ENCODE data around the gene AJAP1. TPM values are rescaled to one million over a fixed set of nuclear protein-coding genes. Genes with fewer than 3 reads are reported as not detected.

AJAP1 gene
- total and polyA plus RNA-seq, 9 donors, result 1.2 to 20.8 (median 12.5) TPM

DNA sequence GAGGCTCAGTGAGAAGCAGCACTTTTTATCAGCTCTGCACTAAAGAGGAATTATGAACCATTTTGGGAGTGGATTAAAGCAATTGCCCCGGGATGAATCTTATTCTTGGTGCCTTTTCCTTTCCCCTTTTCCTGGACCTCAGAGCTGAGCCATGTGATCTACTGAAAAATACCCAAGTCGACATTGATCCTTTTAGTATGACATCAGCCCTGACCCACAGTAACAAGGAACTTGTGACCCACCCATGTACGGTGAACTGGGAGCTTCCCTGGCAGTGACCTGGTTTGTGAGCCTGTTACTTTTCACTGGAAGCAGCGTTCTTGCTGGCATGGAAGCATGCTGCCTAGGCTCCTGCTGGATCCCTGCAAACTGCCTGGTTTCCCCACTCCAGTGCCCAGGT is 15.9 kb downstream of the AJAP1 start:
- no peak for TF ChIP-seq EP300 (IDR thresholded peaks at IDR 0.05)
- TF ChIP-seq, protein P1, sequence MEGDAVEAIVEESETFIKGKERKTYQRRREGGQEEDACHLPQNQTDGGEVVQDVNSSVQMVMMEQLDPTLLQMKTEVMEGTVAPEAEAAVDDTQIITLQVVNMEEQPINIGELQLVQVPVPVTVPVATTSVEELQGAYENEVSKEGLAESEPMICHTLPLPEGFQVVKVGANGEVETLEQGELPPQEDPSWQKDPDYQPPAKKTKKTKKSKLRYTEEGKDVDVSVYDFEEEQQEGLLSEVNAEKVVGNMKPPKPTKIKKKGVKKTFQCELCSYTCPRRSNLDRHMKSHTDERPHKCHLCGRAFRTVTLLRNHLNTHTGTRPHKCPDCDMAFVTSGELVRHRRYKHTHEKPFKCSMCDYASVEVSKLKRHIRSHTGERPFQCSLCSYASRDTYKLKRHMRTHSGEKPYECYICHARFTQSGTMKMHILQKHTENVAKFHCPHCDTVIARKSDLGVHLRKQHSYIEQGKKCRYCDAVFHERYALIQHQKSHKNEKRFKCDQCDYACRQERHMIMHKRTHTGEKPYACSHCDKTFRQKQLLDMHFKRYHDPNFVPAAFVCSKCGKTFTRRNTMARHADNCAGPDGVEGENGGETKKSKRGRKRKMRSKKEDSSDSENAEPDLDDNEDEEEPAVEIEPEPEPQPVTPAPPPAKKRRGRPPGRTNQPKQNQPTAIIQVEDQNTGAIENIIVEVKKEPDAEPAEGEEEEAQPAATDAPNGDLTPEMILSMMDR (IDR thresholded peaks at IDR 0.05), result no peak
- no peak for TF ChIP-seq POLR2A (IDR thresholded peaks at IDR 0.05)
- no peaks in the 10 kb centered on the region for H3K36me3 ChIP-seq
- H3K4me3 ChIP-seq, result no peak overlapping the region
- DNase-seq, result no peak
- H3K9me3 ChIP-seq, result no peaks in the 10 kb centered on the region
- H3K4me1 ChIP-seq (ENCODE audit: insufficient read depth), result no peaks in the 10 kb centered on the region
- no peaks in the 10 kb centered on the region for H3K27me3 ChIP-seq
- 60 to 72% (median 71%) methylated on average over 4 of the region's 4 CpGs for WGBS, 3 donors
- H3K27ac ChIP-seq, result no peak overlapping the region
- intact Hi-C loops (cut with DNase I), result no loop called here

DNA sequence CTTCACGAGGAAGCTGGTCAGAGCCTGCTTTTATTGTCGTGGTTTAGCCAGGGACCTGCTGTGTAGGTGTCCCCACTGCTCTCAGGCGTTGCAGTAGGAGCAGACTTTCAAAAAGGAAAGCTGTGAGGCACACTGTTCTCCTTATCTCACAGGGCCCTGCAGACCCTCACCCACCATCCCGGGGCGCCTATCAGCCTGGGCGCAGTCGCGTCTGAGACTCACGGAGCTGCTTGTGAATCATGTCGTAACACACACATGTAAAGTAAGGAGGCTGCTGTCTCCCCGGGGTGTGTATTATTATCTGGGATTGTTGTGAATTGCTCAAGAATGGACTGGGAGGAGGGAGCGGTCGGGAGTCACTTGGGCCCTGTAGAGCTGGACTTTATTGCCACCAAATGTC is 17.4 kb downstream of the AJAP1 start:
- DNase-seq, result no peak
- no peak overlapping the region for H3K27ac ChIP-seq
- TF ChIP-seq EP300 (IDR thresholded peaks at IDR 0.05), result no peak
- TF ChIP-seq, protein P1 (IDR thresholded peaks at IDR 0.05), result no peak
- no peak for TF ChIP-seq POLR2A (IDR thresholded peaks at IDR 0.05)

DNA sequence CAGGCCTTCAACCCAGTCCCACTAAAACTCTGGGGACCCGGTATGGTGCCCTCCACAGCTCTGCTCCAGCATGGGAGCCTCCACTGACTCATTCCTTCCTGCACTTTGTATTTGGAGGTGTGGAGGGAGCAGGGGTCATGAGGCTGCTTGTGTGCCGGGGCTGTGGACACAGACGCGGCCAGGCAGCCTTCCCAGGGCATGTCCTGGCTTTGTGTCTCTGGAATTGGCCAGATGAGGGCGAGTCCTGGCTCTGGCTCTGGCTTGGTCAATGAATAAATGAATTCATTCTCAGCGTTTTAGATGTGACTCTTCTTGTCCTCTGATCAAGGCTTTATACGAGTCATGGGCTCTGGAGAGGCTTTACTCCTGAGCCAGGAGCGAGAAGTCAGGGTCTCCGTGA is 19.1 kb downstream of the AJAP1 start:
- Histone ChIP-seq H3K4me3 (no peak overlapping the region), H3K36me3 (no peaks in the 10 kb centered on the region), H3K27ac (no peak overlapping the region), H3K4me1 (ENCODE audit: insufficient read depth) (no peaks in the 10 kb centered on the region), H3K9me3 (no peaks in the 10 kb centered on the region), H3K27me3 (no peaks in the 10 kb centered on the region)
- 35 to 48% (median 37%) methylated on average over 9 of the region's 9 CpGs for WGBS, 3 donors
- intact Hi-C loops (cut with DNase I), result no loop called here
- no peak for TF ChIP-seq POLR2A (IDR thresholded peaks at IDR 0.05)
- DNase-seq, result no peak

More for the DNA sequence above, 17.4 kb downstream of the AJAP1 start:
- Histone ChIP-seq H3K9me3 (no peaks in the 10 kb centered on the region), H3K4me3 (no peak overlapping the region), H3K27me3 (no peaks in the 10 kb centered on the region), H3K36me3 (no peaks in the 10 kb centered on the region), H3K4me1 (ENCODE audit: insufficient read depth) (no peaks in the 10 kb centered on the region)
- intact Hi-C loops (cut with DNase I), result no loop called here
- 86 to 89% (median 88%) methylated on average over 13 of the region's 13 CpGs for WGBS, 3 donors

DNA sequence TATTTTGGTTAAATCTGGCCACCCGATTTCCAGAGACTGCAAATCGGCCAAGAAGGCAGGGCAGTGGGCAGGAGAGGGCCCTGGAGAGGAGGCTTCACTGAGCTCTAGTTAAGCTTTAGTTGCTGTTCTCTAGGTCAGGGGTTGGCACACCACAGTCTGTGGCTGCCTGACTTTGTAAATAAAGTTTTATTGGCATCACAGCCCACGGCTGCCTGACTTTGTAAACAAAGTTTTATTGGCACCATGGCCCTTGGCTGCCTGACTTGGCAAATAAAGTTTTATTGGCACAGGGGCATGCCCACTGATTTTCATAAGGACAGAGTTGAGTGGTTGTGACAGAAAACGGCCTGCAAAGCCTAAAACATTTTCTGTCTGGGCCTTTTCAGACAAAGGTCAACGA is 19.7 kb downstream of the AJAP1 start:
- H3K36me3 ChIP-seq, result no peaks in the 10 kb centered on the region
- H3K9me3 ChIP-seq, result no peaks in the 10 kb centered on the region
- intact Hi-C loops (cut with DNase I), result no loop called here
- no peak overlapping the region for H3K4me3 ChIP-seq
- DNase-seq, result no peak
- H3K4me1 ChIP-seq (ENCODE audit: insufficient read depth), result no peaks in the 10 kb centered on the region
- WGBS, 3 donors, result 56 to 66% (median 60%) methylated on average over 5 of the region's 5 CpGs
- no peaks in the 10 kb centered on the region for H3K27me3 ChIP-seq
- TF ChIP-seq EP300 (IDR thresholded peaks at IDR 0.05) (no peak), POLR2A (IDR thresholded peaks at IDR 0.05) (no peak)
- TF ChIP-seq, protein P1 (IDR thresholded peaks at IDR 0.05), result no peak
- no peak overlapping the region for H3K27ac ChIP-seq

DNA sequence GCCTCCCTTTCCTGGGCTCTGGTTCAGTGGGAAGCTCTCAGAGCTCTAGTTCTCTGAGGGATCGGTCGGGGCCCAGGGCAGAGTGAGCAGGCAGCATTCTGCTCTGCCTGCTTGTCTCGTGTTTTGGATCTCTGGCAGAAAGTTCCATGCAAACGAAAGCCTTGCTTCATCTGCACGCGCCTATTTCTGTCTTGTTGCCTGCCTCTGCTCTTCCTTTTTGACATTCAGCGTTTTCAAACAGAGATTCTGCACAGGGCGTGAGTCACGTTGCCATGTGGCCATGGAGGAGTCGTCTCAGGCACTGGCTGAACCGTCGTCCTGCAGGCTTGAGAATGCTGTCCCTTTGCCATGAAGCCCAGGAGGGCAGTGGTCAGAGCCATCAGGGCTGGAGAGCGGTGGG is 20.3 kb downstream of the AJAP1 start:
- Histone ChIP-seq H3K4me3 (no peak overlapping the region), H3K27ac (no peak overlapping the region), H3K4me1 (ENCODE audit: insufficient read depth) (no peaks in the 10 kb centered on the region), H3K9me3 (no peaks in the 10 kb centered on the region), H3K36me3 (no peaks in the 10 kb centered on the region), H3K27me3 (no peaks in the 10 kb centered on the region)
- WGBS, 3 donors, result 81 to 88% (median 82%) methylated on average over 13 of the region's 13 CpGs
- intact Hi-C loops (cut with DNase I), result no loop called here
- DNase-seq, result no peak
- TF ChIP-seq POLR2A (IDR thresholded peaks at IDR 0.05), result no peak
- TF ChIP-seq, protein P1 (IDR thresholded peaks at IDR 0.05), result no peak

All from ovary (tissue), 9 donors.